HG03060 (cell line): ENCODE data around the gene PRR5.

Experiments used
- ATAC-seq: cut with Tn5 transposase; IDR thresholded peaks from one replicate; pipeline ENCODE4 v1.9.1; 2021; ENCODE audit warnings: low read depth, moderate number of reproducible peaks; ENCODE audit not compliant: unreplicated experiment

The PRR5 gene

GRCh38 chr22:44691796-44692661 is 10.0 kb upstream of the PRR5 start:
- ATAC-seq, result no peak

GRCh38 chr22:44692662-44693007 is 9.4 kb upstream of the PRR5 start:
- no peak for ATAC-seq

GRCh38 chr22:44693145-44693544 is 8.9 kb upstream of the PRR5 start:
- no peak for ATAC-seq

- no peak for ATAC-seq
Measured at GRCh38 chr22:44693756-44694155, 8.2 kb upstream of the PRR5 start.

- ATAC-seq, result peak; percentile 35
Measured at GRCh38 chr22:44697423-44698141, 4.4 kb upstream of the PRR5 start.

GRCh38 chr22:44698531-44699421 is 3.2 kb upstream of the PRR5 start:
- ATAC-seq, result no peak

- no peak for ATAC-seq
Measured at GRCh38 chr22:44700456-44700855, 1.5 kb upstream of the PRR5 start.

- no peak for ATAC-seq
Measured at GRCh38 chr22:44701187-44701790, 715 bp upstream of the PRR5 start.

- no peak for ATAC-seq
Measured at GRCh38 chr22:44702479-44703198, 635 bp downstream of the PRR5 start.

- ATAC-seq, result no peak
Measured at GRCh38 chr22:44703255-44703870, 1.4 kb downstream of the PRR5 start.

- no peak for ATAC-seq
Measured at GRCh38 chr22:44704159-44705021, 2.4 kb downstream of the PRR5 start.

GRCh38 chr22:44705022-44705297 is 3.0 kb downstream of the PRR5 start:
- ATAC-seq, result no peak

- ATAC-seq, result no peak
Measured at GRCh38 chr22:44706488-44706887, 4.5 kb downstream of the PRR5 start.

- no peak for ATAC-seq
Measured at GRCh38 chr22:44707178-44707577, 5.2 kb downstream of the PRR5 start.

GRCh38 chr22:44707752-44708151 is 5.7 kb downstream of the PRR5 start:
- no peak for ATAC-seq

GRCh38 chr22:44709881-44710392 is 7.9 kb downstream of the PRR5 start:
- ATAC-seq, result no peak

- ATAC-seq, result no peak
Measured at GRCh38 chr22:44710474-44711240, 8.7 kb downstream of the PRR5 start.

GRCh38 chr22:44711241-44711560 is 9.2 kb downstream of the PRR5 start:
- no peak for ATAC-seq
